Osteoblast (primary cell): ENCODE data around the gene ATP13A1. TPM values are rescaled to one million over a fixed set of nuclear protein-coding genes. Genes with fewer than 3 reads are reported as not detected.

Experiments used
- DNase-seq: peaks from one replicate; pipeline ENCODE4 v3.0.0; 2011; ENCODE audit warnings: low spot score, mixed read lengths; ENCODE audit not compliant: insufficient read length; ENCODE audit errors: missing footprints
- H2AFZ ChIP-seq: 2 replicates; pipeline ENCODE4 v1.6.0; 2011; ENCODE audit warnings: mild to moderate bottlenecking, low read length
- H3K27ac ChIP-seq: 2 replicates; pipeline ENCODE4 v1.5.1; 2011; ENCODE audit warnings: mild to moderate bottlenecking, low read depth, low read length, moderate library complexity
- H3K27me3 ChIP-seq: 2 replicates; pipeline ENCODE4 v1.6.0; 2012; ENCODE audit warnings: mild to moderate bottlenecking, control low read depth, inconsistent platforms, low read length, moderate library complexity; ENCODE audit not compliant: insufficient read depth
- H3K36me3 ChIP-seq: 2 replicates; pipeline ENCODE4 v1.5.1; 2011; ENCODE audit warnings: mild to moderate bottlenecking, low read length, control low read depth, moderate library complexity; ENCODE audit not compliant: insufficient read depth
- H3K4me1 ChIP-seq: 2 replicates; pipeline ENCODE4 v1.5.1; 2011; ENCODE audit warnings: mild to moderate bottlenecking, low read length, control low read depth, moderate library complexity; ENCODE audit not compliant: insufficient read depth
- H3K4me2 ChIP-seq: 2 replicates; pipeline ENCODE4 v1.6.0; 2011; ENCODE audit warnings: mild to moderate bottlenecking, low read length; ENCODE audit not compliant: insufficient read depth
- H3K4me3 ChIP-seq: fragments of 200-600 bp; sonication (generic); 3 replicates; pipeline ENCODE4 v1.5.1; 2012; ENCODE audit warnings: mild to moderate bottlenecking, low read length, inconsistent platforms; ENCODE audit not compliant: insufficient read depth
- H3K79me2 ChIP-seq: 2 replicates; pipeline ENCODE4 v1.6.0; 2012; ENCODE audit warnings: mild to moderate bottlenecking, low read length, control low read depth, inconsistent platforms; ENCODE audit not compliant: insufficient read depth
- H3K9me3 ChIP-seq: 2 replicates; pipeline ENCODE4 v1.5.1; 2011; ENCODE audit warnings: low read depth, low read length, control low read depth
- H4K20me1 ChIP-seq: 2 replicates; pipeline ENCODE4 v1.6.0; 2012; ENCODE audit warnings: mild to moderate bottlenecking, low read length, control low read depth; ENCODE audit not compliant: insufficient read depth
- total RNA-seq: library from RNA; depleted of rRNA; stranded (reverse); fragments of >200 nt; gene quantifications from 2 replicates; pipeline ENCODE4 v1.2.3, GENCODE V29; 2012
- TF ChIP-seq, protein P1 (sequence below): IDR thresholded peaks from 2 replicates; pipeline ENCODE4 v1.5.1; 2011; ENCODE audit warnings: mild to moderate bottlenecking, low read depth, low read length, moderate library complexity; ENCODE audit errors: extremely low read depth

ATP13A1 gene
- total RNA-seq, 1 donor: 65.9 TPM

DNA sequence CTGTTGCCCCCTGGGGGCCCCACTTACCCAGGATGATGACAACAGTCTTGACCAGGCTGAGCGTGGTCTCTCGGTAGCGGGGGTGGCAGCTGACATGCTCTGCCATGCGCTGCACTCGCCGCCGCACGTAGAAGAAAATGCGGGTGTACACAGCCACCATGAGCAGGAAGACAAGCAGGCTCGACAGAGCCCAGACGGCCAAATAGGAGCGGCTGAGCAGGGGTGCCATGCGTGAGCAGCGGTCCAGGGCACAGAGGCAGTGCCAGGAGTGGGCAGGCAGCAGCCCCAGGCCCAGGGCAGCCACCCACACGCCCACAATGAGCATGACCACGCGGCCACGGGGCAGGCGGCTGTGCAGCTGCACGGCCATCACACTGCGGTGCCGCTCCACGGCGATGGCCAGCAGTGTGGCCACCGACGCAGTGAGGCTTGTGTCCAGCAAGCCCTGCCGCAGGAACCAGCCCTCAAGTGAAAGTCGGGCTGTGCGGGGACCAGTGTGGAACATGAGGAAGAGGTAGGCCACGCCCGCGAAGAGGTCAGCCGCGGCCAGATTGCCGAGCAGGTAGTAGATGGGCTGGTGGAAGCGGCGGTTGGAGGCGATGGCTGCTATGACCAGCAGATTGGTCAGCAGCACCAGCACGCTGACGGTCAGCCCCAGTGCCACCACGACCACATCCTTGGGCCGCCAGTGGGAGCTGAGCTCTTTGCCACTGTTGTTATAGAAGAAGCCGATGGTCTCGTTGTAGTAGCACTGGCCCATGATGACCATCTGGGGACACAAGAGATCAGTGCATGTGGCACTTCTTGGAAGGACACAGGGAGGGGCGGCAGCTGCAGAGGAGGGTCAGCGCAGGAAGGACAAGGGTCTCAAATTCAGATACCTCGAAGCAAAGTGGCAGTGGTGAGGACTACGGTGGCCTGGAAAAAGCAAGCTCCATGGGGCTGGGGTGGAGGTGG, 36.7 kb downstream of the ATP13A1 start:
- Histone ChIP-seq H2AFZ (no peak overlapping the region), H3K4me2 (no peak overlapping the region), H3K4me1 (peaks cover 6% of the 10 kb centered on the region), H3K79me2 (no peaks in the 10 kb centered on the region), H3K9me3 (no peaks in the 10 kb centered on the region), H3K27ac (no peak overlapping the region), H4K20me1 (no peaks in the 10 kb centered on the region), H3K27me3 (no peaks in the 10 kb centered on the region), H3K4me3 (no peak overlapping the region), H3K36me3 (peaks cover 4% of the 10 kb centered on the region)
- TF ChIP-seq, protein P1, sequence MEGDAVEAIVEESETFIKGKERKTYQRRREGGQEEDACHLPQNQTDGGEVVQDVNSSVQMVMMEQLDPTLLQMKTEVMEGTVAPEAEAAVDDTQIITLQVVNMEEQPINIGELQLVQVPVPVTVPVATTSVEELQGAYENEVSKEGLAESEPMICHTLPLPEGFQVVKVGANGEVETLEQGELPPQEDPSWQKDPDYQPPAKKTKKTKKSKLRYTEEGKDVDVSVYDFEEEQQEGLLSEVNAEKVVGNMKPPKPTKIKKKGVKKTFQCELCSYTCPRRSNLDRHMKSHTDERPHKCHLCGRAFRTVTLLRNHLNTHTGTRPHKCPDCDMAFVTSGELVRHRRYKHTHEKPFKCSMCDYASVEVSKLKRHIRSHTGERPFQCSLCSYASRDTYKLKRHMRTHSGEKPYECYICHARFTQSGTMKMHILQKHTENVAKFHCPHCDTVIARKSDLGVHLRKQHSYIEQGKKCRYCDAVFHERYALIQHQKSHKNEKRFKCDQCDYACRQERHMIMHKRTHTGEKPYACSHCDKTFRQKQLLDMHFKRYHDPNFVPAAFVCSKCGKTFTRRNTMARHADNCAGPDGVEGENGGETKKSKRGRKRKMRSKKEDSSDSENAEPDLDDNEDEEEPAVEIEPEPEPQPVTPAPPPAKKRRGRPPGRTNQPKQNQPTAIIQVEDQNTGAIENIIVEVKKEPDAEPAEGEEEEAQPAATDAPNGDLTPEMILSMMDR: no peak
- peak; percentile 83 for DNase-seq

DNA sequence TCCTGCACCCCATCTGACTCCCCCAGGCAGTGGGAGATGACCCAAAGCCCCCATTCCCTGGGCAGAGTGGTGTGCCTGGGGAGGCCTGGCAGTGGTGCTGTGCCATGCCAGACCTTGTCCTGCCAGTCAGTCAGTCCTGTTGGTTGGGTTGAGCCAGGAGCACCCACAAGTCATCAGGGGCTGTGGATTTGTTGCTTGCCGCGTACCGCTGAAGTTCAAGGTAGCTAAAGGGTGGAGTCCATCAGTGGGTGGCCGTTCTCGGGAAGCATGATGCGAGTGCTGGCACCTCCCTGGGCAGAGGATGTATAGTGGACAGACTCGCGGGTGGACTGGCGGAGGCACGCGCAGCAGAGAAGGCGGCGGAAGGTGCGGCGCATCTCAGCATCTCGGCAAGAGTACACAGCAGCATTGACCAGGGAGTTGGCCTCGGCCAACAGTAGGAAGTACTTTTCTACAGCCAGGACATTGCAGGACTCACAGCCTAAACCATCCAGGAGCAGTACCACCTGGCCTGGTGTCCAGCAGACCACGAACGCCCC, 39.4 kb downstream of the ATP13A1 start:
- TF ChIP-seq, protein P1: no peak
- Histone ChIP-seq H3K9me3 (no peaks in the 10 kb centered on the region), H3K4me1 (peaks cover 7% of the 10 kb centered on the region), H2AFZ (no peak overlapping the region), H3K4me3 (no peak overlapping the region), H3K27ac (no peak overlapping the region), H3K79me2 (no peaks in the 10 kb centered on the region), H3K4me2 (no peak overlapping the region), H3K36me3 (no peaks in the 10 kb centered on the region), H4K20me1 (no peaks in the 10 kb centered on the region), H3K27me3 (no peaks in the 10 kb centered on the region)
- peak; percentile 62 for DNase-seq

DNA sequence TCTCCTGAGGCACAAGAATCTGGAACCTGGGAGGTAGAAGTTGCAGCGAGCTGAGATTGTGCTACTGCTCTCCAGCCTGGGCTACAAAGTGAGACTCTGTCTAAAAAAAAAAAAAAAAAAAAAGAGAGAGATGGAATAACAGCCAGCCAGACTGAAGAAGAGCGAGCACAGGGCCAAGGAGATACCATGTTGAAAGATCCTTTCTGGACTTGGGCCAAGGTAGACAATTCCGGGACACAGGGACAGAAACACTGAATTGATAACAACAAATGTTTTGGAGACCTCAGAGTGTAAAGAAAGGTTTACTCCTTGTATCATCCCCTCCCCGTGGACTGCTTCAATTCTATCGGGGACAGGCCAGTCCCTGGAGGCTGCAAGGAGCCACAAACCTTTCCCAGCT, 40.1 kb downstream of the ATP13A1 start:
- H3K4me1 ChIP-seq: peaks cover 8% of the 10 kb centered on the region
- TF ChIP-seq, protein P1: no peak
- H3K36me3 ChIP-seq: no peaks in the 10 kb centered on the region
- H4K20me1 ChIP-seq: no peaks in the 10 kb centered on the region
- no peaks in the 10 kb centered on the region for H3K9me3 ChIP-seq
- H3K27ac ChIP-seq: no peak overlapping the region
- no peak overlapping the region for H3K4me3 ChIP-seq
- no peak overlapping the region for H2AFZ ChIP-seq
- no peak for DNase-seq
- H3K4me2 ChIP-seq: no peak overlapping the region
- H3K27me3 ChIP-seq: no peaks in the 10 kb centered on the region
- no peaks in the 10 kb centered on the region for H3K79me2 ChIP-seq

DNA sequence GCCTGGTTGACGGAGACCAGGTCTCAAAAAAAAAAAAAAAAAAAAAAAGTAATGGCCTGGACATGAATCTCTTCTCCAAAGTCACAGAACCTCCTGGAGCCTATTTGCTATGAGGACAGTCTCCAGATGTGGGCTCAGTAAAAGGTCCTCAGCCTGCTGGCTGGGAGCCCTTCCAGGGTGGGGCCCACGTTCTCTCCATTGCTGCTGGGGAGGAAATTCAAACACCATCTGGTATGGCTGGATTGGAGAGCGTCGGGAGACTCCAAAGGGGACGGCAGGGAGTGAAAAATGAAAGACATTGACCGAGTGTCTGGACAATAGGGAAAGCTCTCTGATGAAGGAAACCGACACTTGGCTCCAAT, 43.6 kb downstream of the ATP13A1 start:
- Histone ChIP-seq H3K27ac (no peak overlapping the region), H2AFZ (no peak overlapping the region), H3K4me3 (no peak overlapping the region), H3K79me2 (no peaks in the 10 kb centered on the region), H3K36me3 (no peaks in the 10 kb centered on the region), H3K4me2 (no peak overlapping the region), H3K27me3 (no peaks in the 10 kb centered on the region), H3K4me1 (peaks cover 8% of the 10 kb centered on the region), H3K9me3 (no peaks in the 10 kb centered on the region), H4K20me1 (no peaks in the 10 kb centered on the region)
- DNase-seq: peak; percentile 66
- TF ChIP-seq, protein P1: no peak
